ENCODE data around the gene TTLL11.
"Not testable (repeated sequence)": the region's sequence is repeated elsewhere in the genome, so short reads cannot be mapped to it uniquely, and the experiment has no call there.

TTLL11 gene

GRCh38 chr9:121998513-121999049 is 94.5 kb downstream of the TTLL11 start:
- DNase-seq = no peak

- DNase-seq = no peak
These were observed 95.3 kb downstream of the TTLL11 start for GRCh38 chr9:121997791-121998190.

GRCh38 chr9:121996783-121997182 is 96.3 kb downstream of the TTLL11 start:
- no peak for DNase-seq

- no peak for DNase-seq
These were observed 97.1 kb downstream of the TTLL11 start for GRCh38 chr9:121995997-121996396.

GRCh38 chr9:121992571-121993212 is 100.4 kb downstream of the TTLL11 start:
- peak; percentile 54 for DNase-seq

- no peak for DNase-seq
These were observed 101.8 kb downstream of the TTLL11 start for GRCh38 chr9:121991307-121991661.

GRCh38 chr9:121990600-121991306 is 102.4 kb downstream of the TTLL11 start:
- DNase-seq = no peak

- DNase-seq = no peak
These were observed 104.1 kb downstream of the TTLL11 start for GRCh38 chr9:121989010-121989409.

GRCh38 chr9:121987314-121987713 is 105.8 kb downstream of the TTLL11 start:
- no peak for DNase-seq

- no peak for DNase-seq
These were observed 107.2 kb downstream of the TTLL11 start for GRCh38 chr9:121985792-121986494.

- DNase-seq = no peak
These were observed 108.2 kb downstream of the TTLL11 start for GRCh38 chr9:121984726-121985402.

- no peak for DNase-seq
These were observed 109.4 kb downstream of the TTLL11 start for GRCh38 chr9:121983736-121984135.

- no peak for DNase-seq
These were observed 111.8 kb downstream of the TTLL11 start for GRCh38 chr9:121981118-121981883.

GRCh38 chr9:121980665-121981064 is 112.4 kb downstream of the TTLL11 start:
- not testable (repeated sequence) for DNase-seq

GRCh38 chr9:121979736-121980135 is 113.4 kb downstream of the TTLL11 start:
- no peak for DNase-seq

GRCh38 chr9:121976751-121977150 is 116.4 kb downstream of the TTLL11 start:
- no peak for DNase-seq

GRCh38 chr9:121975801-121976277 is 117.3 kb downstream of the TTLL11 start:
- DNase-seq = no peak

GRCh38 chr9:121974421-121974820 is 118.7 kb downstream of the TTLL11 start:
- no peak for DNase-seq

GRCh38 chr9:121972501-121972981 is 120.6 kb downstream of the TTLL11 start:
- DNase-seq = no peak

GRCh38 chr9:121968056-121968455 is 125.1 kb downstream of the TTLL11 start:
- DNase-seq = no peak

- no peak for DNase-seq
These were observed 126.4 kb downstream of the TTLL11 start for GRCh38 chr9:121966706-121967105.

- DNase-seq = no peak
These were observed 129.5 kb downstream of the TTLL11 start for GRCh38 chr9:121963528-121963995.

All from CD4-positive, alpha-beta T cell treated with Interleukin-21 for 1 hour (primary cell).